Measurements from ENCODE around the gene EHD2. TPM values are rescaled to one million over a fixed set of nuclear protein-coding genes. Genes with fewer than 3 reads are reported as not detected.

EHD2 gene
- total and polyA plus RNA-seq, 2 donors from 2014 or later: 19.4 to 105 TPM

- DNase-seq (peak; percentile 83 to 92 (median 89)), FAIRE-seq (no peak)
- intact Hi-C loops (cut with DNase I): no loop called here
- no peaks in the 10 kb centered on the region for H3K9me3 ChIP-seq (ENCODE audit: control insufficient read depth in 2 of 3, insufficient read depth in 1 of 3, low read length in 3 of 3)
- no peak for TF ChIP-seq CTCF (IDR thresholded peaks at IDR 0.05; ENCODE audit: borderline replicate concordance, extremely low read depth, insufficient read depth)
- peak within 1 kb of the TSS; percentile 64 to 89 (median 86) for H3K9ac ChIP-seq (ENCODE audit: low read length in 3 of 3)
- H3K4me3 ChIP-seq (ENCODE audit: low read length in 3 of 3): peak within 1 kb of the TSS; percentile 76 to 91 (median 87)
- H3K27ac ChIP-seq (ENCODE audit: low read depth in 2 of 2, low read length in 2 of 2): peak within 1 kb of the TSS; percentile 92 to 98
- H3K36me3 ChIP-seq (ENCODE audit: control insufficient read depth in 2 of 3, insufficient read depth in 3 of 3, low read length in 3 of 3): peaks cover 3 to 7% (median 4%) of the 10 kb centered on the region in 3 donors
- H3K4me1 ChIP-seq (ENCODE audit: control insufficient read depth in 2 of 3, insufficient read depth in 2 of 3, low read depth in 1 of 3, low read length in 3 of 3): peaks cover 0 to 20% (median 0%) of the 10 kb centered on the region in 3 donors
- no peaks in the 10 kb centered on the region for H3K27me3 ChIP-seq (ENCODE audit: control insufficient read depth, insufficient read depth, low read length)
These were observed 65.1 kb downstream of the EHD2 start, which contains the start of gene SELENOW for GRCh38 chr19:47778049-47778953. Gene SELENOW, plus strand, starts transcription at chr19:47778703. Its CDS starts 83 bp downstream, at chr19:47778786.

GRCh38 chr19:47778954-47779351 lies 65.7 kb downstream of the EHD2 start:
- H3K4me1 ChIP-seq (ENCODE audit: control insufficient read depth in 2 of 3, insufficient read depth in 2 of 3, low read depth in 1 of 3, low read length in 3 of 3): peaks cover 0 to 20% (median 0%) of the 10 kb centered on the region in 3 donors
- H3K27me3 ChIP-seq (ENCODE audit: control insufficient read depth, insufficient read depth, low read length): no peaks in the 10 kb centered on the region
- TF ChIP-seq CTCF (IDR thresholded peaks at IDR 0.05; ENCODE audit: borderline replicate concordance, extremely low read depth, insufficient read depth): no peak
- DNase-seq (peak in 2 of 5 donors; percentile 49 to 66), FAIRE-seq (no peak)
- peaks cover 3 to 11% (median 4%) of the 10 kb centered on the region in 3 donors for H3K36me3 ChIP-seq (ENCODE audit: control insufficient read depth in 2 of 3, insufficient read depth in 3 of 3, low read length in 3 of 3)
- peak overlapping the region; percentile 28 to 89 (median 86) for H3K9ac ChIP-seq (ENCODE audit: low read length in 3 of 3)
- H3K9me3 ChIP-seq (ENCODE audit: control insufficient read depth in 2 of 3, insufficient read depth in 1 of 3, low read length in 3 of 3): no peaks in the 10 kb centered on the region
- H3K27ac ChIP-seq (ENCODE audit: low read depth in 2 of 2, low read length in 2 of 2): peak overlapping the region; percentile 92 to 98
- H3K4me3 ChIP-seq (ENCODE audit: low read length in 3 of 3): peak overlapping the region; percentile 76 to 89 (median 87)
- intact Hi-C loops (cut with DNase I): no loop called here

GRCh38 chr19:47779524-47780214 lies 66.4 kb downstream of the EHD2 start:
- Histone ChIP-seq H3K36me3 (ENCODE audit: control insufficient read depth in 2 of 3, insufficient read depth in 3 of 3, low read length in 3 of 3) (peaks cover 3 to 11% (median 9%) of the 10 kb centered on the region in 3 donors), H3K4me3 (ENCODE audit: low read length in 3 of 3) (peak overlapping the region; percentile 76 to 89 (median 87)), H3K4me1 (ENCODE audit: control insufficient read depth in 2 of 3, insufficient read depth in 2 of 3, low read depth in 1 of 3, low read length in 3 of 3) (peaks cover 0 to 20% (median 0%) of the 10 kb centered on the region in 3 donors), H3K27ac (ENCODE audit: low read depth in 2 of 2, low read length in 2 of 2) (peak overlapping the region; percentile 92 to 98), H3K27me3 (ENCODE audit: control insufficient read depth, insufficient read depth, low read length) (no peaks in the 10 kb centered on the region), H3K9me3 (ENCODE audit: control insufficient read depth in 2 of 3, insufficient read depth in 1 of 3, low read length in 3 of 3) (no peaks in the 10 kb centered on the region), H3K9ac (ENCODE audit: low read length in 3 of 3) (peak overlapping the region in 2 of 3 donors; percentile 86 to 89)
- no peak for FAIRE-seq
- peak in 1 of 5 donors; percentile 37 for DNase-seq
- TF ChIP-seq CTCF (IDR thresholded peaks at IDR 0.05; ENCODE audit: borderline replicate concordance, extremely low read depth, insufficient read depth): no peak
- intact Hi-C loops (cut with DNase I): no loop called here

All from kidney (tissue), 14 donors.